Body of pancreas (tissue), 4 donors: Measurements from ENCODE around the gene PRKAB1.

Source experiments
- POLR2A ChIP-seq, 3 donors: fragments of 450-650 bp; IDR thresholded peaks; one replicate each; pipeline ENCODE4 v1.6.1; 2016; ENCODE audit warnings: antibody characterized with exemption in 3 of 3, mild to moderate bottlenecking in 2 of 3
- TF ChIP-seq, protein P1 (sequence below), 7 experiments: fragments of 450-650 bp in 4 of 7; fragments of 200-600 bp in 3 of 7; sonication (generic) in 3 of 7; IDR thresholded peaks; one replicate each; pipeline ENCODE4 v1.5.1; 2016 to 2019; ENCODE audit warnings: antibody characterized with exemption in 7 of 7

DNA sequence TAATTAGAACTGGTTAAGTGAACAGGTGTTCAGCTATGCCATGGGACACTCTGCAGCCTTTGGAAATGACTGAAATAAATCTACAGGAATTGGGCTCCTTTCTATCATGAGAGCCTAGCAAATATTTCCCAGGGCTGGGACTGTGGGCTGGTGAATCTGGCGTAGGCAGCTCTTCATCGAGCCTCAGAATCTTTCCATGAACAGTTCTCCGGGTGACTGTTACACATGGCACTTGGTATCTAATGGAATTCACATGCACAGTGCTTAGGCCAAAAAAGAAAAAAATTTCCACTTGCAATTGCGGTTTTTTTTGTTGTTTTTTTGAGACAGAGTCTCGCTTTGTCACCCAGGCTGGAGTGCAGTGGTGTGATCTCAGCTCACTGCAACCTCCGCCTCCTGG, 32.1 kb downstream of the PRKAB1 start:
- TF ChIP-seq, protein P1, sequence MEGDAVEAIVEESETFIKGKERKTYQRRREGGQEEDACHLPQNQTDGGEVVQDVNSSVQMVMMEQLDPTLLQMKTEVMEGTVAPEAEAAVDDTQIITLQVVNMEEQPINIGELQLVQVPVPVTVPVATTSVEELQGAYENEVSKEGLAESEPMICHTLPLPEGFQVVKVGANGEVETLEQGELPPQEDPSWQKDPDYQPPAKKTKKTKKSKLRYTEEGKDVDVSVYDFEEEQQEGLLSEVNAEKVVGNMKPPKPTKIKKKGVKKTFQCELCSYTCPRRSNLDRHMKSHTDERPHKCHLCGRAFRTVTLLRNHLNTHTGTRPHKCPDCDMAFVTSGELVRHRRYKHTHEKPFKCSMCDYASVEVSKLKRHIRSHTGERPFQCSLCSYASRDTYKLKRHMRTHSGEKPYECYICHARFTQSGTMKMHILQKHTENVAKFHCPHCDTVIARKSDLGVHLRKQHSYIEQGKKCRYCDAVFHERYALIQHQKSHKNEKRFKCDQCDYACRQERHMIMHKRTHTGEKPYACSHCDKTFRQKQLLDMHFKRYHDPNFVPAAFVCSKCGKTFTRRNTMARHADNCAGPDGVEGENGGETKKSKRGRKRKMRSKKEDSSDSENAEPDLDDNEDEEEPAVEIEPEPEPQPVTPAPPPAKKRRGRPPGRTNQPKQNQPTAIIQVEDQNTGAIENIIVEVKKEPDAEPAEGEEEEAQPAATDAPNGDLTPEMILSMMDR (IDR thresholded peaks at IDR 0.05) = no peak
- TF ChIP-seq POLR2A (IDR thresholded peaks at IDR 0.05) = no peak
